DMS53 treated with DMSO at 0.1 percent for 48 hours (cell line): ENCODE data around the gene SLC19A1.
"Not testable (repeated sequence)": the region's sequence is repeated elsewhere in the genome, so short reads cannot be mapped to it uniquely, and the experiment has no call there.

Experiments used
- DNase-seq: peaks from one replicate; lab custom pipeline; 2025; ENCODE audit not compliant: unreplicated experiment; lab: John Stamatoyannopoulos, UW

The SLC19A1 gene

DNA sequence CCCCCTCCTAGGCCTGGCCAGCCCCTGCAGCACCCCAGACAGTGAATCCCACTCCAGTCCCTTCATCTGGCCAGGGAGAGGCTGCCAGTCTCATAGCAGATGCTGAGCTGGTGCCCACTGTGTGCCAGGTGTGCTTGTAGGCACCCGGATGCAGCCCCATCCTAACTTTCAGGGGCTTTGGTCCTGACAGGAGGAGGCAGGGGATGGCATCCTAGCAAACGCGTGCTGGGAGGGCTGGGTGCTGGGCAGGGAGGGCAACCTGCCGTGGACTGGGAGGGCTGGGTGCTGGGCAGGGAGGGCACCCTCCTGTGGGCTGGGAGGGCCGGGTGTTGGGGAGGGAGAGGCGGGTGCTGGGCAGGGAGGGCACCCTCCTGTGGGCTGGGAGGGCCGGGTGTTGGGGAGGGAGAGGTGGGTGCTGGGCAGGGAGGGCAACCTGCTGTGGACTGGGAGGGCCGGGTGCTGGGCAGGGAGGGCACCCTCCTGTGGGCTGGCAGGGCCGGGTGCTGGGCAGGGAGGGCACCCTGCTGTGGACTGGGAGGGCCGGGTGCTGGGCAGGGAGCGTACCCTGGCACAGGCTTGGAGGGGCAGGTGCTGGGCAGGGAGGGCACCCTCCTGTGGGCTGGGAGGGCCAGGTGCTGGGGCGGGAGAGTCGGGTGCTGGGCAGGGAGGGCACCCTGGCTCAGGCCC, 35.3 kb downstream of the SLC19A1 start:
- no peak for DNase-seq

DNA sequence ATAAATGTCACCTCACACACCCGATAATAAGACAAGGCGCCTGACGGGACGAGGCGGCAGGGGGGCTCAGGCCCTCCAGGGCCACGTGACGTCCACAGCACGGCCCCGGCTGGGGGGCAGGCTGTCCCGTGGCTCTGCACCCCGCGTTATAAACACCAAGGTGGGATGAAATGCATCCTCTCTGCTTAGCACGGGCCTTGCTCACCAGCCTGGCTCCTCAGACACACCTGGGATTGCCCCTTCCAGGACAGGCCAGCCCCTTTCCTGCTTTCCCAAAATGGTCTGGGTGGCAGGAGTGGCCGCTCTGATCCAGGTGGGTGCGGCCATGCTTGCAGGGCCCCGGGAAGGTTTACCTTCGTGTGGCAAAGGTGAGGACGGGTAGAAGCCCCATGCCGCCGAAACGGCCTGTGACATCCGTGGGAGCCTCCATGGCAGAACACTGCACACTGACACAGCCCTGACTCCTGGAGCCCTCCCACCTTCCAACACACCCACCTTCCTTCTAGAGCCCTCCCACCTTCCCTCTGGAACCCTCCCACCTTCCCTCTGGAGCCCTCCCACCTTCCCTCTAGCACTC, 35.9 kb downstream of the SLC19A1 start:
- no peak for DNase-seq

DNA sequence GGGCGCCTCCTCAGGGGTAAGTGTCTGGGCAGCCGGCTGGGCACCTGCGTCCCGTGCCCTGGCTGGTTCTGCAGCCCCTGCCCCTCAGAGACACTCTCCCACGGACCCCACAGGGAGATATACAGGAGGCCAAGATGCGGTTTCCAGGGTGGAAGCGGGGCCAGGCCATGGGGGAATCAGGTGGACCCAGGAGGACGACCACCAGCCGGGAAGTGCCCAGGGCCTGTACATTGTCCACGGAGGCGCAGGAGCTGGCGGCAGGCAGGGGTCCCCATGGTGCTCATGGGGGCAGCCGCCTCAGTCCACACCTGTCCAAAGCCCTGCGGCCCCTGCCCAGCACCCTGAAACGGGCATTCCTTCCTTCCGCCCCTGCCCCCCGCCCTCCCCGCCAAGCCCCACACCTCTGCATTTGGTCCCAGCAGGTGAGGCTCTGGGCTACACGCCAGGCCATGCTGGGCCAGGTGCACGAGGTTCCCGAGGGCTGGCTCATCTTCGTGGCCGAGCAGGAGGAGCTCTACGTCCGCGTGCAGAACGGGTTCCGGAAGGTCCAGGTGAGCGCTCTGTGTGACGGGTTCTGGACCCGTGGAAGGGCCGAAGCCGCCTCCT, 36.7 kb downstream of the SLC19A1 start:
- DNase-seq: no peak

DNA sequence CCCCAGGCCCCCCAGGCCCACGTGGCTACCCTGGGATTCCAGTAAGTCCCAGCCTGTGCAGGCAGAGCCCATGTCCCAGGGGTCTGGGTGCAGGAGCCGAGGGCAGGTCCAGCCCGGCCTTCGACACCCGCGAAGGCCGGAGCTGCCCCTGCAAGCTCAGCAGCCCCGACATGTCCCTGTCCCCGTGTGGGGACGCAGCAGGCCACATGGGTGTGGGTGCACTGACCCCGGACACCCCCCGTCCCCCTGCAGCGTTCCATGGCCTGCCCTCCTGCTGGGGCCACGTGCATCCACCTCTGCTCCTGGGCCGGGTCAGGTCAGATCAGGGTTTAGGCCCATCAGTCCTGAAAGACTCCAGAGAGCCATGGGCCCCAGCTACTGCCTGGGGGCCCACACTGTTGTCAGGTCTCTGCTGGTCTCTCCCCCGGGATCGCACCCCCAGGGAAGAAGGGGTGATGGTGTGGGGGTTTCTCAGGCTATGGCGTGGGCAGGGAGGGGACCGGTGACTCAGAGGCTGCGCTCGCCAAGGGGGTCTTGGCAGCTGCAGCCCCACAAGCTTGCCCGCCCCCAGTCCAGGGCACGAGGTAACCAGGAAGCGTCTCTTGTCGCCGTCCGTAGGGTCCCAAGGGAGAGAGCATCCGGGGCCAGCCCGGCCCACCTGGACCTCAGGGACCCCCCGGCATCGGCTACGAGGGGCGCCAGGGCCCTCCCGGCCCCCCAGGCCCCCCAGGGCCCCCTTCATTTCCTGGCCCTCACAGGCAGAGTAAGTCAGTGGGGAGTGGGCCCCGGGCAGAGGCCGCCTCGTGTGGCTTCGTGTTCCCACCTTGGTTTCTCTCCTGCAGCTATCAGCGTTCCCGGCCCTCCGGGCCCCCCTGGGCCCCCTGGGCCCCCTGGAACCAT, 37.5 kb downstream of the SLC19A1 start:
- no peak for DNase-seq

DNA sequence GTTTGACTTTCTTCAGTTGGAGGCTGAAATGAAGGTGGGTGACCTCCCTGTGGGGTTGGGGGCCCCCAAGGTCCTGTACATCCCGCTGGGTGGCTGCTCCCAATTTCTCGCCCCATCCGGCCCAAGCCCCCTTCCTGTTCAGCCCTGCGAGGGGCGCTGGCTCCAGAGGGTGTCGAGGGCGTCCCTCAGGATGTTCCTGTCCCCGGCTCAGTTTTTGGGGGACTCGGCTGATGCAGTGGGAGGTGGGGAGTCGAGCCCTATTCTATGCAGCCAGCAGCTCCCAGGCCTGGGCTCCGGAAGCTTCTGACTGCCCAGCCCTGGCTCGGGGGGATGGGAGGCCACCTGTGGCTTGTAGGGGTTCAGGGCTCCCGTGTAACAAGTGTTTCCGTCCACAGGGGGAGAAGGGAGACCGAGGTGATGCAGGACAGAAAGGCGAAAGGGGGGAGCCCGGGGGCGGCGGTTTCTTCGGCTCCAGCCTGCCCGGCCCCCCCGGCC, 38.2 kb downstream of the SLC19A1 start:
- no peak for DNase-seq

DNA sequence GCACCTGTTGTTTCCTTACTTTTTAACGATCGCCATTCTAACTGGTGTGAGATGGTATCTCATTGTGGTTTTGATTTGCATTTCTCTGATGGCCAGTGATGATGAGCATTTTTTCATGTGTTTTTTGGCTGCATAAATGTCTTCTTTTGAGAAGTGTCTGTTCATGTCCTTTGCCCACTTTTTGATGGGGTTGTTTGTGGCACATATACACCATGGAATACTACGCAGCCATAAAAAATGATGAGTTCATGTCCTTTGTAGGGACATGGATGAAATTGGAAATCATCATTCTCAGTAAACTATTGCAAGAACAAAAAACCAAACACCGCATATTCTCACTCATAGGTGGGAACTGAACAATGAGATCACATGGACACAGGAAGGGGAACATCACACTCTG, 39.0 kb downstream of the SLC19A1 start:
- not testable (repeated sequence) for DNase-seq

DNA sequence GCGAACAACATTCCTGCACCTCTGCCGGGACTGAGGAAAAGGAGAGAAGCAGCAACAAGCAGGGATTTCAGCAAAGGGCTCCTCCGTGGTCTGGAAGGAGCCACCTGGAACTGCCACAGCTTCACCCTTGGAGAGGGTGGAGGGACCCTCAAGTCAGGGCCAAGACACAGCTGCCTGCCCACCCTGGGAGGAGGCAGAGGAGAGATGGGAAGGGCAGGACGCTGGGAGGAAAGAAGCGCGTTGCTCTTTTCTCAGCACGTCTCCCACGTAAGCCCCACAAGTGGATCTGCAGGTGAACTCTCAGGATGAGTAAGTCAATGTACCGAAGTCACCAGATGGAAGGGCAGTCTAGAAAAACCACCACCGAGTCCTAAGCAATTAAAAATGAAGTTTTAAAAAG, 39.6 kb downstream of the SLC19A1 start:
- no peak for DNase-seq

DNA sequence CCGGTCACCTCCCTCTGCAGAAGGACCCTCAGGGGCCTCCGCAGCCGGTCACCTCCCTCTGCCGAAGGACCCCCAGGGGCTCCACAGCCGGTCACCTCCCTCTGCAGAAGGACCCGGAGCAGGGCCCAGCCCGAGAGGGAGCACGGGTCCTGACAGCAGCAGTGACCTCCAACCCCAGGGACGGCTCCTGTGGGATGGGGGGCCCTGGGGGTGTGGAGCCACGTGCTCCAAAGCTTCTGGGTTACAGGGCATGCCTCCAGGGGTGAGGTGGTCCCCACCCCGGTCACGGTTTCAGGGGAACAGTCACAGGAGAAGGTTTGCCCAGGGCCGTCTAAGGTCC, 40.3 kb downstream of the SLC19A1 start:
- no peak for DNase-seq

DNA sequence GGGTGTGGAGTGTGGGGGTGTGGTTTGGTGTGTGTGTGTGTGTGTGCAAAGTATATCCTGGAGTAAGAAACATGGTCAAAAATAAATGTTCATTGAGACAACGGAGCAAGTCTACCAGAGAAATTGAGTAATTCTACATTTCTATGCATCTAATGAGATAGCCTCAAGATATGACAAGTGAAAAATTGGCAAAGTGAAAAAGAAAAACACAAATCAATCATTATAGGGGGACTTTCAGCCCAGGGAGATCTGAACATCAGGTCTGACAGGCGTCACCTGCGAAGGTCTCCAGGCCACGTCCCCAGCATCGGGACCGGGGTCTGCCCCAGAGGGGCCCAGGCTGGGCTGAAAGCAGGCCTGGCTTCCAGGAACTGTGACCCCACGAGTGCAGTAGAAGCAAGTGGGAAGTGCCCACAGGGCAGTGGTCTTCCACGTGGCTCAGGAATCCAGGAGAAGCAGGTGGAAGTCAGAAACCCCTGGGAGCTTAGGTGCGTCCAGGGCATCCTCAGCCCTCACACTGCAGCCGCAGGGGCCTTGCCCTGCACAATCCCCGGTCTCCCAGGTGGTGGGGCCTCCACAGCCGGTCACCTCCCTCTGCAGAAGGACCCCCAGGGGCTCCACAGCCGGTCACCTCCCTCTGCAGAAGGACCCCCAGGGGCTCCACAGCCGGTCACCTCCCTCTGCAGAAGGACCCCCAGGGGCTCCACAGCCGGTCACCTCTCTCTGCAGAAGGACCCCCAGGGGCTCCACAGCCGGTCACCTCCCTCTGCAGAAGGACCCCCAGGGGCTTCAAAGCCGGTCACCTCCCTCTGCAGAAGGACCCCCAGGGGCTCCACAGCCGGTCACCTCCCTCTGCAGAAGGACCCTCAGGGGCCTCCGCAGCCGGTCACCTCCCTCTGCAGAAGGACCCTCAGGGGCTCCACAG, 40.9 kb downstream of the SLC19A1 start:
- DNase-seq: not testable (repeated sequence)

DNA sequence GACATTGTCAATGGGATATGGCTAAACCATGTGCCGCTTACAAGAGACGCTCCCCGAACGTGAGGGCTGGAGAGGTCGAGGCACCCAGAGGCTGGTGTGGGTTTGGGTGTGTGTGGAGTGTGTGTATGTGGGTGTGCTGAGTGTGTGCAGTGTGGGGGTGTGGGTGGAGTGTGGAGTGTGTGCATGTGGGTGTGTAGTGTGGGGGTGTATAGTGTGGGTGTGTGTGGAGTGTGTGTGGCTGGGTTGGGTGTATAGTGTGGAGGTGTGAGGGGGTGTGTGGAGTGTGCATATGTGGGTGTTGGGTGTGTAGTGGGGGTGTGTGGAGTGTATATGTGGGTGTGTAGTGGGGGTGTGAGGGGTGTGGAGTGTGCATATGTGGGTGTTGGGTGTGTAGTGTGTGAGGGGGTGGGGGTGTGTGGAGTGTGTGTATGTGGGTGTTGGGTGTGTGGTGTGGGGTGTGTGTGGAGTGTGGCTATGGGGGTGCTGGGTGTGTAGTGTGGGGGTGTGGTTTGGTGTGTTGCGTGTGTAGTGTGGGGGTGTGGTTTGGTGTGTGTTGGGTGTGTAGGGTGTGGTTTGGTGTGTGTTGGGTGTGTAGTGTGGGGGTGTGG, 42.2 kb downstream of the SLC19A1 start:
- no peak for DNase-seq

DNA sequence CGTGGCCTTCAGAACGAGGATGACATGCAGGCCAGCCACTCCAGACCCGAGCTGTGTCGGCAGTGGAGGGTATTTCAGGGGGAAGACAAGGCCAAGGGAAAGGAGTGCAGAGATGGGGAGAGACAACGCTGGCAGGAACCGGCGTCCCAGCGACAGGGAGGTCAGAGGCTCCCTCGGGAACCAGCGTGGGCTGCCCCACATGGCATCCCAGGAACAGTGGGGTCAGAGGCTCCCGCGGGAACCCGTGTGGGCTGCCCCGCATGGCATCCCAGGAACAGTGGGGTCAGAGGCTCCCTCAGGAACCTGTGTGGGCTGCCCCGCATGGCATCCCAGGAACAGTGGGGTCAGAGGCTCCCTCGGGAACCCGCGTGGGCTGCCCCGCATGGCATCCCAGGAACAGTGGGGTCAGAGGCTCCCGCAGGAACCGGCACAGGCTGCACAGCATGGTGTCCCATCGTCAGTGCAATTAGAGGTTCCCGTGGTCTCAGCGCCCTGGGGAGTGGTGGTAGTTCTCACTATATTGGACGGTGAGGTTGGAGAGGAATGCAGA, 43.0 kb downstream of the SLC19A1 start:
- no peak for DNase-seq

DNA sequence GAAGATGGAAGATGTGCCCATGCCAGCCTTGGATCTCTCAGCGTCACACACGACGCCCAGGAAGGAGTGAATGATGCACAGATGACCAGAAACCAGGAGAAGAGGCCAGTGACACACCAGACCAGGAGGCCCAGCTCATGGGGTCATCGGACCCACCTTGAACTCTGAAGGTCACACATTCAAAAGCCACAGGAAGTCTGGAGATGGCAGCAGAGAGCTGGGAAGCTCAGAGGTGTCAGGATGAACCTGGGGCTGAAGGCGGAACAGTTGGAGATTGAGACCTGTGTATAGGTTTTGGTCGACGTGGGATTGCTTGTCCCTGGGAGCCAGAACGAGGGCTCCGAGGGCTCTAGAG, 43.6 kb downstream of the SLC19A1 start:
- no peak for DNase-seq

DNA sequence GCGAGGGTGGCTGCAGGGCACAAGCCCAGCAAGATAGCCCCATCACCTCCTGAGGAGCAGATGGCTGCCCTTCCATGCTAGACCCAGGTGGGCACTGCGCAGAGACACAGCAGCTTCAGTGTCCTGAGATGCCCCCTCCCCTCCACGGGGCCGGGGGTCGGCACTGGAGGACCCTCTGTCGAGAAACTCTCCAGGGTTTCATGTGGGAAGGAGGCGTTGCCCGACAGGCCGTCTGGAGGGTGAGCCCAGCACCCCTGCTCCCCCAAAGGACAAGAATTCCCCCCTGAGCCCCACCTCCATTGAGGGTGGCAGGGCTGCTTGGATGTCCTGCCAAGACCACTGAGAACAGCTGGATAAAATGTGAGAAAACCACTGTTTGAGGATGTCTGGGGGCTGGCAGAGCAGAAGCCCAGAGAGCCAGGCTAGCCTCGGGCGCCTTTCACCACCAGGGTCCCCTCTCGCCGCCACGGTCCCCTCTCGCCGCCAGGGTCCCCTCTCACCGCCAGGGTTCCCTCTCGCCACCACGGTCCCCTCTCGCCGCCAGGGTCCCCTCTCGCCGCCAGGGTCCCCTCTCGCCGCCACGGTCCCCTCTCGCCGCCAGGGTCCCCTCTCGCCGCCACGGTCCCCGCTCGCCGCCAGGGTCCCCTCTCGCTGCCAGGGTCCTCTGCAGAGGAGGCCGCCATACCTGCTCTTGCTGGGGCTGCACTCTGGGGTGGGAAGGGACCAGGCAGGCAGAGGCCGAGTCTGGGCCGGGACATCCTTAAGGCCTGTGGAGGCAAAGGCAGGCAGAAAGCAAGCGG, 44.2 kb downstream of the SLC19A1 start:
- no peak for DNase-seq

DNA sequence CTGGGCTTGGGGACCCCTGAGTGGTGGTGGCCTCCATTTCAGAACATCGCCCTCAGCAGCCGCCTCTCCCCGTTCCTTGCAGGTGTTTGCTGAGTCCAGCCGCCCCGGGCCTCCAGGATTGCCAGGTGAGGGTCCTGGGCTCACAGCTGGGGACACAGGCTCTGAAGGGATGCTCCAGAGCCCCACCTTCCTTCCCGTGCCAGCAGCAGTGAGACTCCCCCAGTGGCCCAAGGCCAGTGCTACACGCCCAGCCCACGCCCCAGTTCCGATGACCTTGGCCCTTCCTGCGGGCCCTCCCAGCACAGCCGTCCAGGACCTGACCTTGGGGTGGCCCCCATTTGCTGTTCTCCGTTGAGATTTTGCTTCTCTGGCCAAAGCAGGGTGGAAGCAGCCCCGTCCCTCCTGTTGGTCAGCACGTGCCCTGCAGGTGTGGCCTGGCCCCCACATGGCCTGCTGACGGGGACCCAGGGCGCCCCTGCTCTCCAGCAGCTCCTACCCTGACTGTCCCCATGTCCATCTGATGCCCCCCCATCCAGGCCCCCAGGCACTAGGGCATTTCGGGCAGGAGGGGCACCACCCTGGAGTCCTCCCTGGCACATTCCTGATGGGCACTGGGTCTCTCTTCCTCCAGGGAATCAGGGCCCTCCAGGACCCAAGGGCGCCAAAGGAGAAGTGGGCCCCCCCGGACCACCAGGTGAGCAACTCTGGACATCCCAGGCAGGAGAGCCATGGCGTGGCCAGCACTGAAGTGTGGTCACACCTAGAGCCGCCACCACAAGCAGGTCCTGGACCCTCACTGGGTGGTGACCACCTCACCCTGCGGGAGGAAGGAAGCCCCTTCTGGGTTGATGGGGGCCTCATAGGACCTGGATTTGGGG, 45.0 kb downstream of the SLC19A1 start:
- DNase-seq: no peak

DNA sequence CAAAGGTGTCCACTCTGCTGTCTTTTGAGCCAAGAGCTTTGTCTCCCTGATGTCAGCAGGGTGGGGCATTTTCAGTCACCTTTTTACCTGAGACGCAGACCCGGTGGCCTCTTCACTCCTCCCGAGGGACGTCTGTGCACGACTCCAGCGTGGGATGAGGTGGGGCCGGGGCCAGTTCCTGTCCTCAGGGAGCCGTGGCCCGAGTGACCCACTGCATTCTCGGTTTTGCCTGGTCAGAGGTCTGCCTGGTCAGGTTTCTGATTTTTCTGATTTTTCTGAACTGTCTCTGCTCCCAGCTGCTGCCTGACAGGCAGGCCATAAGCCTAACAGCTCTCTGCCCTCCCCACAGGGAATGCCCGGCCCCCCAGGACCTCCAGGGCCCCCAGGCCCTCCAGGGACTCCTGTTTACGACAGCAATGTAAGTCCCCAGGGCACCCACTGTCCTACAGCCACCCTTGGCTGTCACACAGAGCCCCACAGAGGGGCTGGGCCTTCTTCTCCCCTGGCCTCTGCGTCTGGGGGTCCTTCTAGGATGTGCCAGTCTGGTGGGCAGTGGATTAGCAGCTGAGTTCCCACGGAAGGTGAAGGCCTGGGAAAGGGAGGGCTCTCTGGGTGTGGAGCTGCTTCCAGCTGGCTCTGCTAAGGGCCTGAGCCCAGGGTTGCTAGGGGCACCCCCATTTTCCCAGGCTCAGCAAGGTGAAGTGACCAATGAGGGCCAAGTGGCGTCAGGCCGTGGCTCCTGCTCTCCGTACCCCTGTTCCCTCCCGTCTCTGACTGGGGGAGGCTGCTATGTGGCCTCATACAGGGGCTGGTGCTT, 45.9 kb downstream of the SLC19A1 start:
- DNase-seq: no peak

DNA sequence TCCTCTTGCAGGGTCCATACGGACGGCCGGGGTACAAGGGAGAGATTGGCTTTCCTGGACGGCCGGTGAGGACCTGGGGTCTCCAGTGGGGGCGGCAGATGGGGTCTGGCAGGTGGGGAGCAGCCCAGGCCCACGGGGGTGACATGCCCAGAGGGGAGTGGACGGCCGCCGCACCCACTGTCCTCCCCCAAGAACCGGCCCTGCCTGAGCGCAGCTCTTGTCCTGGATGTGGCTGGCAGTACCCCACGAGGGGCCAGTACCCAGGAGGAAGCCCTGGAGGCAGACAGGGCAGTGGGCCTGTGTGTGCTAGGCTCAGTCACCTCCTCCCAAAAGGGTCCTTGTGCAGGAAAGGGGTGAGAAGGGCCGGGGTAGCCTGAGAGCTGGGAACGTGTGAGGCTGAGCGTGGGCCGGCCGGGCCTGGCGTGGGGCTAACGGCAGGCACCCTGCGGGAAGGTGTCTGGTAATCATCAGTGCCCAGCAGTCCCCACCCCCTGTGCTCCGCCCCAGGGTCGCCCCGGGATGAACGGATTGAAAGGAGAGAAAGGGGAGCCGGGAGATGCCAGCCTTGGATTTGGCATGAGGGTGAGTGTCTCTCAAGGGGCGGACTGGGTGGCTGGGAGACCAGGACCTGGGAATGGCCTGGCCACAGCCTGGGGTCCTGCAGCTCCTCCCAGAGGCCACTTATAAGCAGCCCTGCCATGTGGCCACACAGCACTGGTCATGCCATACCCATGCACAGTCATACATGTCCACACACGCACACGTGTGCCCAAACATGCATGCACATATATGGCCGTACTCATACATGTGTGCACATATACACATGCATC, 47.2 kb downstream of the SLC19A1 start:
- DNase-seq: no peak
